GM19463 (cell line): ENCODE measurements around the gene SERPINA12.

Experiments
- ATAC-seq: cut with Tn5 transposase; IDR thresholded peaks from one replicate; pipeline ENCODE4 v1.9.1; 2021; ENCODE audit warnings: mild to moderate bottlenecking, moderate library complexity; ENCODE audit not compliant: unreplicated experiment

SERPINA12 gene

GRCh38 chr14:94441531-94442205 lies 67.6 kb downstream of the SERPINA12 start:
- no peak for ATAC-seq

GRCh38 chr14:94441130-94441529 lies 68.1 kb downstream of the SERPINA12 start:
- no peak for ATAC-seq

GRCh38 chr14:94439453-94440057 lies 69.7 kb downstream of the SERPINA12 start:
- no peak for ATAC-seq
